PC-3 (cell line): ENCODE data around the gene PRKAR1A. TPM values are rescaled to one million over a fixed set of nuclear protein-coding genes. Genes with fewer than 3 reads are reported as not detected.

Experiments used
- ATAC-seq: fragments of 200-7000 bp; cut with Tn5 transposase; 2 replicates; pipeline ENCODE4 v1.9.1; 2020; ENCODE audit warnings: mild to moderate bottlenecking, moderate library complexity
- BruUV-seq: library from RNA; stranded (reverse); fragments of 400-500 nt; replicated peaks from 2 replicates; lab custom pipeline; 2021; lab: Mats Ljungman, UMichigan
- CTCF ChIA-PET: fragments of 300-600 bp; sonication (Branson Sonifier 250); formaldehyde crosslinking; loops from one replicate; lab custom pipeline; 2022; ENCODE audit warnings: antibody characterized with exemption; lab: Charles Lee
- POLR2A ChIA-PET: fragments of 300-600 bp; sonication (Branson Sonifier 250); formaldehyde crosslinking; loops from one replicate; lab custom pipeline; 2022; ENCODE audit warnings: antibody characterized with exemption; ENCODE audit not compliant: unreplicated experiment; lab: Charles Lee
- DNase-seq: peaks from one replicate; pipeline ENCODE4 v3.0.0-alpha.2; 2015
- H2AFZ ChIP-seq: fragments of 300-600 bp; sonication (generic); 2 replicates; pipeline ENCODE4 v1.6.0; 2016; ENCODE audit warnings: antibody characterized with exemption, low read length
- H3F3A ChIP-seq: fragments of 300-600 bp; sonication (generic); one replicate; pipeline ENCODE4 v1.6.0; 2017; ENCODE audit warnings: antibody characterized with exemption, low read length, control low read depth, mild to moderate bottlenecking; ENCODE audit not compliant: unreplicated experiment
- H3K27ac ChIP-seq: fragments of 300-600 bp; sonication (generic); 2 replicates; pipeline ENCODE4 v1.5.1; 2016; ENCODE audit warnings: mild to moderate bottlenecking, low read length
- H3K27me3 ChIP-seq: fragments of 300-600 bp; sonication (generic); 2 replicates; pipeline ENCODE4 v1.6.1; 2016; ENCODE audit warnings: low read length, mixed read lengths
- H3K36me3 ChIP-seq: fragments of 300-600 bp; sonication (generic); 2 replicates; pipeline ENCODE4 v1.6.1; 2016; ENCODE audit warnings: low read depth, mixed run types, low read length, mixed read lengths
- H3K4me1 ChIP-seq: fragments of 300-600 bp; sonication (generic); 2 replicates; pipeline ENCODE4 v1.5.1; 2016; ENCODE audit warnings: low read length; ENCODE audit not compliant: insufficient read depth
- H3K4me2 ChIP-seq: fragments of 300-600 bp; sonication (generic); 2 replicates; pipeline ENCODE4 v1.6.0; 2016; ENCODE audit warnings: low read length
- H3K4me3 ChIP-seq: fragments of 300-600 bp; sonication (generic); 2 replicates; pipeline ENCODE4 v1.5.1; 2016; ENCODE audit warnings: mild to moderate bottlenecking, low read length, mixed read lengths
- H3K79me2 ChIP-seq: fragments of 300-600 bp; sonication (generic); 2 replicates; pipeline ENCODE4 v1.6.1; 2017; ENCODE audit warnings: low read length, mixed read lengths
- H3K9ac ChIP-seq: fragments of 300-600 bp; sonication (generic); 2 replicates; pipeline ENCODE4 v1.6.0; 2016; ENCODE audit warnings: mild to moderate bottlenecking, low read length
- H3K9me2 ChIP-seq: fragments of 300-600 bp; sonication (generic); replicated peaks from 2 replicates; pipeline ENCODE4 v1.6.1; 2016; ENCODE audit warnings: mixed run types, low read length, mixed read lengths
- H3K9me3 ChIP-seq: fragments of 300-600 bp; sonication (generic); 2 replicates; pipeline ENCODE4 v1.6.1; 2016; ENCODE audit warnings: low read length, mixed read lengths
- H4K20me1 ChIP-seq: fragments of 300-600 bp; sonication (generic); 2 replicates; pipeline ENCODE4 v1.6.1; 2016; ENCODE audit warnings: low read length, mixed read lengths
- CTCF ChIP-seq: fragments of 300-600 bp; sonication (generic); conservative IDR thresholded peaks from 2 replicates; pipeline ENCODE4 v1.5.1; 2017; ENCODE audit warnings: antibody characterized with exemption, low read depth, mild to moderate bottlenecking, low read length
- EZH2 ChIP-seq: fragments of 300-600 bp; sonication (generic); IDR thresholded peaks from one replicate; pipeline ENCODE4 v1.6.1; 2017; ENCODE audit warnings: antibody characterized with exemption, mild to moderate bottlenecking, low read length; ENCODE audit not compliant: unreplicated experiment
- EZH2phosphoT487 ChIP-seq: fragments of 300-600 bp; sonication (generic); IDR thresholded peaks from 2 replicates; pipeline ENCODE4 v1.6.1; 2018; ENCODE audit warnings: mild to moderate bottlenecking, antibody characterized with exemption, low read length, borderline replicate concordance
- intact Hi-C: fragments of 100-400 bp; cut with micrococcal nuclease; formaldehyde crosslinking; loops from 2 replicates; pipeline ENCODE4 v1.9.0; 2023
- total RNA-seq: library from RNA; depleted of rRNA; stranded (reverse); fragments of >200 nt; gene quantifications from 2 replicates; pipeline ENCODE4 v1.2.3, GENCODE V29; 2014

The PRKAR1A gene
- total RNA-seq, 1 experiment from 2014 or later = 214 TPM

- TF ChIP-seq CTCF (no peak), EZH2 (no peak), EZH2phosphoT487 (no peak)
- Histone ChIP-seq H2AFZ (no peak overlapping the region), H3K9me2 (no peaks in the 10 kb centered on the region), H3K4me2 (no peak overlapping the region), H4K20me1 (no peaks in the 10 kb centered on the region), H3F3A (no peaks in the 10 kb centered on the region), H3K4me1 (no peaks in the 10 kb centered on the region), H3K27ac (no peak overlapping the region), H3K36me3 (no peaks in the 10 kb centered on the region), H3K4me3 (no peak overlapping the region), H3K27me3 (0 out of 2 replicates have a peak, but pooled peaks cover 5% of the 10 kb centered on the region), H3K9me3 (no peaks in the 10 kb centered on the region), H3K9ac (no peak overlapping the region), H3K79me2 (no peaks in the 10 kb centered on the region)
- DNase-seq (no peak), ATAC-seq (no peak)
- intact Hi-C loops = no loop called here
- ChIA-PET POLR2A (no interaction called here), CTCF (interaction anchor here (0.7 kb wide), 1 partner anchor 803 kb away, joined by 3 read pairs; no protein-coding TSS in a partner anchor)
- BruUV-seq = no TSS peak
Measured at GRCh38 chr17:68565661-68566441, 53.6 kb downstream of the PRKAR1A start.

GRCh38 chr17:68566442-68566738 lies 54.2 kb downstream of the PRKAR1A start:
- Histone ChIP-seq H3K79me2 (no peaks in the 10 kb centered on the region), H2AFZ (no peak overlapping the region), H3K36me3 (no peaks in the 10 kb centered on the region), H4K20me1 (no peaks in the 10 kb centered on the region), H3K4me2 (no peak overlapping the region), H3K9ac (no peak overlapping the region), H3K9me2 (no peaks in the 10 kb centered on the region), H3K9me3 (no peaks in the 10 kb centered on the region), H3K27me3 (0 out of 2 replicates have a peak, but pooled peaks cover 5% of the 10 kb centered on the region), H3K4me1 (no peaks in the 10 kb centered on the region), H3K4me3 (no peak overlapping the region), H3F3A (no peaks in the 10 kb centered on the region), H3K27ac (no peak overlapping the region)
- CTCF ChIA-PET = interaction anchor here (0.7 kb wide), 1 partner anchor 802 kb away, joined by 3 read pairs; no protein-coding TSS in a partner anchor
- POLR2A ChIA-PET = no interaction called here
- DNase-seq = no peak
- no peak for ATAC-seq
- TF ChIP-seq CTCF = no peak
- TF ChIP-seq EZH2 = no peak
- no peak for TF ChIP-seq EZH2phosphoT487
- intact Hi-C loops = no loop called here
- no TSS peak for BruUV-seq

GRCh38 chr17:68567035-68567434 lies 54.8 kb downstream of the PRKAR1A start:
- ChIA-PET CTCF (no interaction called here), POLR2A (no interaction called here)
- H3K4me1 ChIP-seq = no peaks in the 10 kb centered on the region
- ATAC-seq (no peak), DNase-seq (no peak)
- no peaks in the 10 kb centered on the region for H3K9me3 ChIP-seq
- H3K9ac ChIP-seq = no peak overlapping the region
- H3K9me2 ChIP-seq = no peaks in the 10 kb centered on the region
- no peak overlapping the region for H3K4me2 ChIP-seq
- intact Hi-C loops = no loop called here
- no peaks in the 10 kb centered on the region for H3F3A ChIP-seq
- no peak overlapping the region for H2AFZ ChIP-seq
- H4K20me1 ChIP-seq = no peaks in the 10 kb centered on the region
- no peaks in the 10 kb centered on the region for H3K79me2 ChIP-seq
- no peak overlapping the region for H3K4me3 ChIP-seq
- 0 out of 2 replicates have a peak, but pooled peaks cover 5% of the 10 kb centered on the region for H3K27me3 ChIP-seq
- H3K36me3 ChIP-seq = no peaks in the 10 kb centered on the region
- no peak overlapping the region for H3K27ac ChIP-seq
- BruUV-seq = no TSS peak
- TF ChIP-seq CTCF (no peak), EZH2phosphoT487 (no peak), EZH2 (no peak)
